MCF 10A (cell line): ENCODE results near the gene ST8SIA4. TPM values are rescaled to one million over a fixed set of nuclear protein-coding genes. Genes with fewer than 3 reads are reported as not detected.

Experiments used
- BruUV-seq: library from RNA; stranded (reverse); fragments of 400-500 nt; replicated peaks from 2 replicates; lab custom pipeline; 2021; lab: Mats Ljungman, UMichigan
- CTCF ChIA-PET: fragments of 300-600 bp; sonication (Branson Sonifier 250); formaldehyde crosslinking; extraction: SDS; loops from one replicate; lab custom pipeline; 2021; ENCODE audit warnings: antibody characterized with exemption, inconsistent platforms; lab: Yijun Ruan, JAX
- POLR2A ChIA-PET: fragments of 300-600, 350-650 bp; sonication (Branson Sonifier 250); formaldehyde crosslinking; extraction: SDS; loops from one replicate; lab custom pipeline; 2020; ENCODE audit warnings: antibody characterized with exemption, inconsistent platforms; lab: Yijun Ruan, JAX
- DNase-seq: peaks from one replicate; pipeline ENCODE4 v3.0.0-alpha.2; 2018; ENCODE audit not compliant: unreplicated experiment
- H3K27ac Mint-ChIP-seq: one replicate; pipeline ENCODE4 v1.8.0; 2022; ENCODE audit warnings: mild to moderate bottlenecking, low read depth, mixed read lengths; ENCODE audit not compliant: unreplicated experiment
- H3K27me3 Mint-ChIP-seq: one replicate; pipeline ENCODE4 v1.8.0; 2022; ENCODE audit warnings: mixed read lengths; ENCODE audit not compliant: insufficient read depth, unreplicated experiment
- H3K36me3 Mint-ChIP-seq: one replicate; pipeline ENCODE4 v1.8.0; 2022; ENCODE audit warnings: mild to moderate bottlenecking, moderate library complexity, mixed read lengths; ENCODE audit not compliant: insufficient read depth, unreplicated experiment
- H3K4me1 Mint-ChIP-seq: one replicate; pipeline ENCODE4 v1.8.0; 2022; ENCODE audit warnings: mixed read lengths; ENCODE audit not compliant: insufficient read depth, unreplicated experiment
- H3K4me3 Mint-ChIP-seq: one replicate; pipeline ENCODE4 v1.8.0; 2022; ENCODE audit warnings: mild to moderate bottlenecking, moderate library complexity, mixed read lengths; ENCODE audit not compliant: unreplicated experiment
- H3K9me3 Mint-ChIP-seq: one replicate; pipeline ENCODE4 v1.8.0; 2022; ENCODE audit warnings: mixed read lengths; ENCODE audit not compliant: unreplicated experiment
- intact Hi-C: fragments of 100-400 bp; cut with micrococcal nuclease; formaldehyde crosslinking; loops from 2 replicates; pipeline ENCODE4 v1.14.1; 2022
- total RNA-seq: library from RNA; stranded (reverse); gene quantifications from 2 replicates; pipeline ENCODE4 v1.2.3, GENCODE V29; 2022
- TF ChIP-seq, protein P1 (sequence below): fragments of 200-600 bp; IDR thresholded peaks from one replicate; pipeline ENCODE4 v1.8.0; 2022; ENCODE audit warnings: antibody characterized with exemption, mild to moderate bottlenecking; ENCODE audit not compliant: unreplicated experiment

The ST8SIA4 gene
- total RNA-seq, 1 experiment from 2014 or later, result 0.26 TPM

DNA sequence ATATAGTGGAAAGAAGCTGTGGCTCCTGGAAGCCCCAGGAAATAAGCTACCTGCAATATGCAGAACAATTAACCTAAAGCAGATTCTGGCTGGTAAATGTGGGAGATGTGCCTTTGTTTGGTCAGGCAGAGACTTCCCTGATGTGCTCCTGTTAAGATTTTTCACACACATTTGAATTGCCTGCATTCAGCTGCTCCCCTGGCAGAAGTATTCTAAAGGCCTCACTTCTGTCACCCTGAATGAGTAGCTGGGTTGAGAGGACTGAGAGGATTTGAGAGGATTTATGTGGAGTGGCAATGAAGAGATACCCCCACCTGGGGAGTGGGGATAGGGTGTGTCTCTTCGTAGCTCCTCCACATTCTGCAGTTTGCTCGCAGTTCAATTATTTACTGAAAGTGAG, 130.5 kb downstream of the ST8SIA4 start:
- TF ChIP-seq, protein P1, sequence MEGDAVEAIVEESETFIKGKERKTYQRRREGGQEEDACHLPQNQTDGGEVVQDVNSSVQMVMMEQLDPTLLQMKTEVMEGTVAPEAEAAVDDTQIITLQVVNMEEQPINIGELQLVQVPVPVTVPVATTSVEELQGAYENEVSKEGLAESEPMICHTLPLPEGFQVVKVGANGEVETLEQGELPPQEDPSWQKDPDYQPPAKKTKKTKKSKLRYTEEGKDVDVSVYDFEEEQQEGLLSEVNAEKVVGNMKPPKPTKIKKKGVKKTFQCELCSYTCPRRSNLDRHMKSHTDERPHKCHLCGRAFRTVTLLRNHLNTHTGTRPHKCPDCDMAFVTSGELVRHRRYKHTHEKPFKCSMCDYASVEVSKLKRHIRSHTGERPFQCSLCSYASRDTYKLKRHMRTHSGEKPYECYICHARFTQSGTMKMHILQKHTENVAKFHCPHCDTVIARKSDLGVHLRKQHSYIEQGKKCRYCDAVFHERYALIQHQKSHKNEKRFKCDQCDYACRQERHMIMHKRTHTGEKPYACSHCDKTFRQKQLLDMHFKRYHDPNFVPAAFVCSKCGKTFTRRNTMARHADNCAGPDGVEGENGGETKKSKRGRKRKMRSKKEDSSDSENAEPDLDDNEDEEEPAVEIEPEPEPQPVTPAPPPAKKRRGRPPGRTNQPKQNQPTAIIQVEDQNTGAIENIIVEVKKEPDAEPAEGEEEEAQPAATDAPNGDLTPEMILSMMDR, result no peak
- no peaks in the 10 kb centered on the region for H3K36me3 Mint-ChIP-seq
- no peaks in the 10 kb centered on the region for H3K27me3 Mint-ChIP-seq
- DNase-seq, result no peak
- BruUV-seq, result no TSS peak
- H3K4me3 Mint-ChIP-seq, result no peak overlapping the region
- CTCF ChIA-PET, result interaction anchor here (0.5 kb wide), 1 partner anchor 149 kb away, joined by 3 read pairs; no protein-coding TSS in a partner anchor
- intact Hi-C loops, result loop anchor here (10.0 kb wide), 1 partner anchor 132 kb away; the partner anchor contains the start of gene ST8SIA4
- H3K4me1 Mint-ChIP-seq, result peaks cover 8% of the 10 kb centered on the region
- H3K27ac Mint-ChIP-seq, result no peak overlapping the region
- POLR2A ChIA-PET, result interaction anchor here (0.5 kb wide), 1 partner anchor 14 kb away, joined by 3 read pairs; no protein-coding TSS in a partner anchor
- peaks cover 12% of the 10 kb centered on the region for H3K9me3 Mint-ChIP-seq

DNA sequence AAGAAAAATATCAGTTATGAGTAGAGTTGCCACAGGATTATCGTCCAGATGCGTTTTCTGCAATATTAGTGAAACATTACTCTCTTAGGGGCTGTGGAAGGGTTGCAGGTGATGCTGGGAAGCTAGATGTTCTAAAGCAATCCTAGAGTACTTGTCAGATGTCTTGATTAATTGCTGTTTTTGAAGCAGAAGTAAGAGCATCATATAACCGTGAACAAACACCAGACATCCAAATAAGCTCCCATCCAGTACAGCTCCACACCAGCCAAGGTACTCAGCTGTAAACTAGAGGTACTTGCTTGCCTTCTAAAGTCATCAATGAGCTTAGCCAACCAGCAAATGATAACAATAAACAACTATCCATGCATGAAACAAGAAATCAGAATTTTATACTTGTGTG, 131.1 kb downstream of the ST8SIA4 start:
- no peaks in the 10 kb centered on the region for H3K36me3 Mint-ChIP-seq
- H3K27me3 Mint-ChIP-seq, result no peaks in the 10 kb centered on the region
- H3K4me3 Mint-ChIP-seq, result no peak overlapping the region
- POLR2A ChIA-PET, result interaction anchor here (0.5 kb wide), 1 partner anchor 14 kb away, joined by 3 read pairs; no protein-coding TSS in a partner anchor
- no peak for DNase-seq
- CTCF ChIA-PET, result no interaction called here
- H3K4me1 Mint-ChIP-seq, result peaks cover 6% of the 10 kb centered on the region
- H3K27ac Mint-ChIP-seq, result no peak overlapping the region
- peaks cover 12% of the 10 kb centered on the region for H3K9me3 Mint-ChIP-seq
- intact Hi-C loops, result loop anchor here (10.0 kb wide), 1 partner anchor 133 kb away; the partner anchor contains the start of gene ST8SIA4
- TF ChIP-seq, protein P1, result no peak
- BruUV-seq, result no TSS peak

DNA sequence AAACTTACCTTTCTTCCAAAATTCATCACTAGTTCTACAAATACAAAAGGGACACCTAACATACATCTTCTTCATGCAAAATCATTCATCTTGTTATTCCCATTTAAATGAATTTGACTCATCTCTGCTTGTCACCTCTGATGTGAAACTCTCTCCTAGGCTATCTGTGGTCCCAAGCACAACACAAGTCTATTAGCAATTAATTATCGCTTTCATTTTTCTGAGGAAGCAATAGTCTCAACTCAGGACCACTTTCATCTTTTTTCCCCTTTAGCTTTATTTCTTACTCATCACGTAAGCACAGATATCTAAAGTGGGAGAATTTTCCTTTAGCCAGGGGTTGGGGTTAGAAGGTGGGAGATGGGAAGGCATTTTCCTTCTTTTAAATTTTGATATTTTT, 131.9 kb downstream of the ST8SIA4 start:
- peaks cover 12% of the 10 kb centered on the region for H3K9me3 Mint-ChIP-seq
- no peaks in the 10 kb centered on the region for H3K27me3 Mint-ChIP-seq
- CTCF ChIA-PET, result no interaction called here
- POLR2A ChIA-PET, result no interaction called here
- no peaks in the 10 kb centered on the region for H3K36me3 Mint-ChIP-seq
- TF ChIP-seq, protein P1, result no peak
- H3K4me3 Mint-ChIP-seq, result no peak overlapping the region
- intact Hi-C loops, result loop anchor here (10.0 kb wide), 1 partner anchor 134 kb away; the partner anchor contains the start of gene ST8SIA4
- no peak for DNase-seq
- peaks cover 6% of the 10 kb centered on the region for H3K4me1 Mint-ChIP-seq
- no peak overlapping the region for H3K27ac Mint-ChIP-seq
- BruUV-seq, result no TSS peak

DNA sequence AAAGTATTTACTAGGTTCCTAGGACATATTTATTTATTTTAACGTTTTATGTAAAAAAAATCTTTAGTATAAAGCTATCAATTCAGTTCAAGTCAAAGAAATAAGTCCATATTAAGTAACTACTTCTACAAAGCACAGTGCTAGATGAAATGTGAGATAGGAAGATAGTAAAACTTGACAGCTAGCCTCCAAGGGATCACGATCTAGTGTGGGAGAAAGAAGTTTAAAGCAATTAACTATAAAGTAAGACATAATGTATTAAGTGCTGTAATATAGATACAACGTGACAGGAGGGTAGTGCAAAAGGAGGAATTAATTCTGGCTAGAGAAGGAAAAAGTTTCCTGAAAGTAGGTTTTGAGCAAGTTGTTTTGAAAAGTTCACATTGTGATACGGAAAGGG, 134.9 kb downstream of the ST8SIA4 start:
- ChIA-PET CTCF (interaction anchor here (0.9 kb wide), 1 partner anchor 11 kb away, joined by 4 read pairs; no protein-coding TSS in a partner anchor), POLR2A (interaction anchor here (1.0 kb wide), 1 partner anchor 9 kb away, joined by 3 read pairs; no protein-coding TSS in a partner anchor)
- BruUV-seq, result no TSS peak
- DNase-seq, result no peak
- no peaks in the 10 kb centered on the region for H3K27me3 Mint-ChIP-seq
- H3K27ac Mint-ChIP-seq, result no peak overlapping the region
- H3K4me1 Mint-ChIP-seq, result no peaks in the 10 kb centered on the region
- H3K36me3 Mint-ChIP-seq, result no peaks in the 10 kb centered on the region
- TF ChIP-seq, protein P1, result no peak
- intact Hi-C loops, result no loop called here
- no peak overlapping the region for H3K4me3 Mint-ChIP-seq
- H3K9me3 Mint-ChIP-seq, result peaks cover 12% of the 10 kb centered on the region
